Activated CD4-positive, alpha-beta memory T cell treated with anti-CD3 and anti-CD28 coated beads, Interleukin-2, amount 10 ng/mL, durations not matched to agents 7 days and 5 days (primary cell): Measurements from ENCODE around the gene CROCC. TPM values are rescaled to one million over a fixed set of nuclear protein-coding genes. Genes with fewer than 3 reads are reported as not detected.
"Not testable (repeated sequence)": the region's sequence is repeated elsewhere in the genome, so short reads cannot be mapped to it uniquely, and the experiment has no call there.

Experiments
- CTCF ChIA-PET: fragments of 350-600 bp; sonication (Branson Sonifier 250); formaldehyde crosslinking; loops from one replicate; lab custom pipeline; 2021; ENCODE audit warnings: antibody characterized with exemption, inconsistent platforms; lab: Charles Lee
- POLR2A ChIA-PET: fragments of 350-600 bp; sonication (Branson Sonifier 250); formaldehyde crosslinking; loops from one replicate; lab custom pipeline; 2021; ENCODE audit warnings: antibody characterized with exemption; lab: Charles Lee
- DNase-seq: peaks from one replicate; pipeline ENCODE4 v3.0.0-alpha.2; 2020
- H3K27ac Mint-ChIP-seq: one replicate; pipeline ENCODE4 v1.8.0; 2021; ENCODE audit warnings: mild to moderate bottlenecking, mixed read lengths
- H3K27me3 Mint-ChIP-seq: one replicate; pipeline ENCODE4 v1.8.0; 2021; ENCODE audit warnings: mixed read lengths
- H3K36me3 Mint-ChIP-seq: one replicate; pipeline ENCODE4 v1.8.0; 2021; ENCODE audit warnings: low read depth, mixed read lengths
- H3K4me1 Mint-ChIP-seq: one replicate; pipeline ENCODE4 v1.8.0; 2021; ENCODE audit warnings: mixed read lengths
- H3K4me3 Mint-ChIP-seq: one replicate; pipeline ENCODE4 v1.8.0; 2021; ENCODE audit warnings: mild to moderate bottlenecking, mixed read lengths
- H3K9me3 Mint-ChIP-seq: one replicate; pipeline ENCODE4 v1.8.0; 2021; ENCODE audit warnings: mixed read lengths
- total RNA-seq, 2 experiments: library from RNA; stranded (reverse); gene quantifications; one replicate each; pipeline ENCODE4 v1.2.3, GENCODE V29; 2021

The CROCC gene
- total RNA-seq, 2 experiments from 2014 or later = 18.3 to 18.8 TPM

DNA sequence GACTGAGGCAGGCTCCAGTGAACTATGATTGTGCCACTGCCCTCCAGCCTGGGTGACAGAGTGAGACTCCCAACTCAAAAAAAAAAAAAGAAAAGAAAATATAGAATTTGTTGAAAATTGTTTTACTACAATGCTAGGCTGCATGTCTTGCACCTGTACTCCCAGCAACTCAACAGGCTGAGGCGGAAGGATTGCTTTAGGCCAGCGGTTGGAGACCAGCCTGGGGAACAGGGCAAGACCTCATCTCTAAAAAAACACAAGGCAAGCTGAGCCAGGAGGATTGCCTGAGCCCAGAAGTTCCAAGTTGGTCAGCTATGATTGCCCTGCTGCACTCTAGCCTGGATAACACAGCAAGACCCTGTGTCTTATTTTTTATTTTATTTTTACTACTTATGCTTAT lies 22.7 kb upstream of the CROCC start:
- H3K27me3 Mint-ChIP-seq, DNase-seq, H3K27ac Mint-ChIP-seq, H3K36me3 Mint-ChIP-seq, H3K9me3 Mint-ChIP-seq, H3K4me3 Mint-ChIP-seq, CTCF ChIA-PET: not testable (repeated sequence)
- H3K4me1 Mint-ChIP-seq = peaks cover 48% of the 10 kb centered on the region
- POLR2A ChIA-PET = interaction anchor here (1.8 kb wide), 1 partner anchor 386 kb away, joined by 5 read pairs; no protein-coding TSS in a partner anchor

- peaks cover 39% of the 10 kb centered on the region for H3K4me1 Mint-ChIP-seq
- H3K9me3 Mint-ChIP-seq = no peaks in the 10 kb centered on the region
- CTCF ChIA-PET = interaction anchor here (0.6 to 1.0 kb wide), 2 partner anchors 51 to 192 kb away, joined by 3 read pairs; no protein-coding TSS in a partner anchor
- peaks cover 3% of the 10 kb centered on the region for H3K27me3 Mint-ChIP-seq
- H3K36me3 Mint-ChIP-seq = no peaks in the 10 kb centered on the region
- DNase-seq = no peak
- H3K4me3 Mint-ChIP-seq = no peak overlapping the region
- POLR2A ChIA-PET = no interaction called here
- no peak overlapping the region for H3K27ac Mint-ChIP-seq
Measured at GRCh38 chr1:16900751-16901150, 21.0 kb upstream of the CROCC start.

GRCh38 chr1:16901371-16901770 lies 20.4 kb upstream of the CROCC start:
- H3K4me3 Mint-ChIP-seq, DNase-seq, H3K27ac Mint-ChIP-seq, H3K36me3 Mint-ChIP-seq, H3K9me3 Mint-ChIP-seq, POLR2A ChIA-PET, H3K27me3 Mint-ChIP-seq: not testable (repeated sequence)
- peaks cover 36% of the 10 kb centered on the region for H3K4me1 Mint-ChIP-seq
- CTCF ChIA-PET = interaction anchor here (1.0 kb wide), 1 partner anchor 192 kb away, joined by 3 read pairs; no protein-coding TSS in a partner anchor

- H3K36me3 Mint-ChIP-seq = peaks cover 4% of the 10 kb centered on the region
- no peak overlapping the region for H3K27ac Mint-ChIP-seq
- peaks cover 28% of the 10 kb centered on the region for H3K4me1 Mint-ChIP-seq
- ChIA-PET CTCF (interaction anchor here (0.7 to 1.6 kb wide), 3 partner anchors 11 to 282 kb away, joined by 3 to 5 read pairs (median 3); no protein-coding TSS in a partner anchor), POLR2A (interaction anchor here (1.3 to 4.9 kb wide), 5 partner anchors 14 to 258 kb away, joined by 4 to 75 read pairs (median 20); partner anchors contain the start of gene CROCC)
- H3K27me3 Mint-ChIP-seq = peaks cover 3% of the 10 kb centered on the region
- no peak for DNase-seq
- peaks cover 4% of the 10 kb centered on the region for H3K9me3 Mint-ChIP-seq
- no peak overlapping the region for H3K4me3 Mint-ChIP-seq
Measured at GRCh38 chr1:16903054-16903453, 18.7 kb upstream of the CROCC start.

DNA sequence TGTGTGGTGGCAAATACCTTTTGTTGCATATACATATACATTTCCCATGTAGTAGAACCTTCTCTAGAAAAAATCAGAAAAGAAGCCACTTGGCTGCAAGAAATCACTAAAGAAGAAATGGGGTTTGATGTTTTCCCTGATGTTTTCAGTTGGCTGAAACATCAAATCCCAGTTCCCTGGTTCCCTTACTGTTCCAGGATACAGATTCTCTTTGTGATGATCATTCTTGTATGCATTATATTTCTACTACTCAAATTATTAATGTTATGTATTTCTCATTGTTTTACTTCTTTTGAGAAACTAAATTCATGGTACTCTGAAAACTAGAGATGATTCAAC lies 18.3 kb upstream of the CROCC start:
- Mint-ChIP-seq H3K4me3 (no peak overlapping the region), H3K27me3 (peaks cover 3% of the 10 kb centered on the region)
- POLR2A ChIA-PET = interaction anchor here (0.6 to 4.9 kb wide), 8 partner anchors 11 to 410 kb away, joined by 3 to 75 read pairs (median 13); partner anchors contain the start of gene CROCC

DNA sequence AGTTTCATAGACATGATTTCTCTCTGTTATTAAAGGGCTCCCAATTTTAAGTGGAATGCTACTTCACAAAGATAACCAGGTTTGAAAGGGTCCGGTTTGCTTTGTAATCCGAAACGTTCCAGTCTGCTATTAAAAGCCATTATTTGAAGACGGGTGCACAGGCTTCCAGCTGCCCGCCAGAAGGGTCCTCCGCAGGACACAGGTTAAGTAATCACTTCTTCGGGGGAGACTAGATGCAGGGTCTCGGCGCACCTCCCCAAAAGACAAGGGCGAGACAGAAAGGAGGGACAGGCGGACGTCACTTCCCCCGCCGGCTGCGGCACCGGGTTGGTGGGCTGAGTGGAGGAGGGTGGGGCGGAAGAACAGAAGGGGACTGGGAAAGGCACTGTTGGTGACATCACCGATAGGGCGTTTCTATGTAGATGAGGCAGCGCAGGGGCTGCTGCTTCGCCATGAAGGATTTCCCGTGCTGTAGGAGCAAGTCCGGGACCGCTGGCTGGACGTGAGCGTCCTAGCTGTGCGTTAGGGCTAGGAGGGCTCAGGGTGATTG lies 17.1 kb upstream of the CROCC start:
- peak; percentile 99 for DNase-seq
- peaks cover 4% of the 10 kb centered on the region for H3K36me3 Mint-ChIP-seq
- CTCF ChIA-PET = interaction anchor here (0.8 to 1.6 kb wide), 7 partner anchors 8 to 284 kb away, joined by 3 to 5 read pairs (median 3); no protein-coding TSS in a partner anchor

More for the DNA sequence above, 18.3 kb upstream of the CROCC start:
- Mint-ChIP-seq H3K36me3 (peaks cover 4% of the 10 kb centered on the region), H3K9me3 (peaks cover 4% of the 10 kb centered on the region), H3K4me1 (peaks cover 27% of the 10 kb centered on the region), H3K27ac (no peak overlapping the region)
- no peak for DNase-seq
- CTCF ChIA-PET = interaction anchor here (0.9 to 1.6 kb wide), 4 partner anchors 11 to 283 kb away, joined by 3 to 5 read pairs (median 4); no protein-coding TSS in a partner anchor

DNA sequence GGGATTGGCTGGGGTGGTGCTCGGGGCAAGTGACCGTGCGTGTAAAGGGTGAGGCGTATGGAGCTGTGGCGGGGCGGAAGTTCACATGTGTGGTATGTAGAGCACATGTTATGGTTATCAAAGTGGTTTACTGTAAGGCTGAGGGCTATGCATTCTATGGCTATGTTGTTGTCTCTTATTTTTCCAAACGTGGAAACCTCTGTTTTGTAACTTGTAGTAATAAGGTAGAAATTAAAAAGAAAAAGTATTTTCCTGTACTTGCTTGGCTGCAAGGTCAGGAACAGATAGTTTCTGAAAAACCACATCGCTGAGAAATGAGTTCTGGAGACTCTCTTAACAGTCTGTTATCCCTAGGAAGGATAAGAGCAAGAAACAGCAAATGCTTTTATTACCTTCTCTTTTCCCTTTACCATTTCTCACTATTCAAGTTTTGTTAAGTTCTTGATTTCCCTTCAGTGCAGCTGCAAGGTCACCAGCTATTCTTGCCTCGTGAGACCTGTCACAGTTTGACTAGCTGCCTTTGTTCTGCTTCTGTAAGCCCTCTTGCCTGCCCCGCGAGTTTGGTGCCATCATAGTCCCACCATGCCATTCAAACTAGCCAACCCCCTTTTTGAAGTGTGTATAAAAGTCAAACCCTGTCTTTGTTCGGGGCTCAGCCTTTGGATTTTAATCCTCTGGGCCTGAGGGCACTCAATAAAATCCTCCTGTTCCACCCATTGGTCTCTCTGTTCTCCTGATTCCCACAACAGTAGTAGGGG lies 16.4 kb upstream of the CROCC start:
- peaks cover 8% of the 10 kb centered on the region for H3K27me3 Mint-ChIP-seq
- H3K36me3 Mint-ChIP-seq = peaks cover 4% of the 10 kb centered on the region
- no peak overlapping the region for H3K4me3 Mint-ChIP-seq
- peak; percentile 53 for DNase-seq
- H3K4me1 Mint-ChIP-seq = peaks cover 29% of the 10 kb centered on the region
- peaks cover 4% of the 10 kb centered on the region for H3K9me3 Mint-ChIP-seq
- H3K27ac Mint-ChIP-seq = no peak overlapping the region
- POLR2A ChIA-PET = interaction anchor here (0.6 to 4.9 kb wide), 37 partner anchors 8 to 1379 kb away, joined by 3 to 75 read pairs (median 5); partner anchors contain the start of genes CROCC, DNAJC16, NBPF1 and NECAP2
- CTCF ChIA-PET = interaction anchor here (0.8 to 1.5 kb wide), 4 partner anchors 9 to 197 kb away, joined by 3 to 5 read pairs (median 3); no protein-coding TSS in a partner anchor

More for the DNA sequence above, 17.1 kb upstream of the CROCC start:
- POLR2A ChIA-PET = interaction anchor here (0.6 to 4.9 kb wide), 38 partner anchors 8 to 1378 kb away, joined by 3 to 75 read pairs (median 5); partner anchors contain the start of genes CROCC, DNAJC16, NBPF1 and NECAP2
- Mint-ChIP-seq H3K27ac (no peak overlapping the region), H3K4me3 (no peak overlapping the region), H3K9me3 (peaks cover 4% of the 10 kb centered on the region), H3K4me1 (peaks cover 27% of the 10 kb centered on the region), H3K27me3 (peaks cover 6% of the 10 kb centered on the region)

GRCh38 chr1:16905868-16906702 lies 15.6 kb upstream of the CROCC start:
- ChIA-PET POLR2A (interaction anchor here (0.6 to 4.9 kb wide), 20 partner anchors 8 to 459 kb away, joined by 3 to 75 read pairs (median 6); partner anchors contain the start of genes CROCC, NBPF1, RNU1-1 and RNU1-2), CTCF (interaction anchor here (1.0 kb wide), 1 partner anchor 54 kb away, joined by 3 read pairs; no protein-coding TSS in a partner anchor)
- H3K4me3 Mint-ChIP-seq = no peak overlapping the region

DNA sequence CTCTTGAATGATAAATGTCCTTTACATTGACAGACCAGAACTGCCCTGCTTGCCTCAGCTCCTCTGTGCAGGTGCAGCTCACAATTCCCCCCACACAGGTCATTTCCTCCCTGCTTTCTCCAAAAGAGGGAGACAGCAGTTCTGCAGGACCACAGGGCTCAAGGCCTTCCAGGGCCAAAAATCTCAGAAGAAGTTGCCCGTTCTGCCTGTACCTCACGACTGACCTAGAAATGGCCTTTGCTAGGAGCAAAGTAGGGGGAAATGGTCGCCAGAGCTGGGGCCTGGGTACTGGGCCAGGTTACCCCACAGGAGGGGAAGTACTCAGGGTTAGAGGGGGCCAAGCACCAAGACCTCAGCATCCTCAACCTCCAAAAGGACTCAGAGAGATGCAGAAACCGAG lies 14.9 kb upstream of the CROCC start:
- CTCF ChIA-PET = no interaction called here
- H3K4me3 Mint-ChIP-seq = no peak overlapping the region
- H3K27ac Mint-ChIP-seq = no peak overlapping the region
- H3K27me3 Mint-ChIP-seq = peaks cover 12% of the 10 kb centered on the region
- no peak for DNase-seq
- H3K9me3 Mint-ChIP-seq = peaks cover 4% of the 10 kb centered on the region
- peaks cover 19% of the 10 kb centered on the region for H3K4me1 Mint-ChIP-seq
- H3K36me3 Mint-ChIP-seq = peaks cover 4% of the 10 kb centered on the region
- POLR2A ChIA-PET = interaction anchor here (3.0 to 4.9 kb wide), 3 partner anchors 10 to 394 kb away, joined by 47 to 75 read pairs (median 63); partner anchors contain the start of genes RNU1-1 and RNU1-2

More at GRCh38 chr1:16905868-16906702, 15.6 kb upstream of the CROCC start:
- H3K27ac Mint-ChIP-seq = no peak overlapping the region
- peaks cover 8% of the 10 kb centered on the region for H3K27me3 Mint-ChIP-seq
- H3K9me3 Mint-ChIP-seq = peaks cover 4% of the 10 kb centered on the region
- H3K4me1 Mint-ChIP-seq = peaks cover 24% of the 10 kb centered on the region
- DNase-seq = no peak
- H3K36me3 Mint-ChIP-seq = peaks cover 4% of the 10 kb centered on the region

- H3K9me3 Mint-ChIP-seq = peaks cover 4% of the 10 kb centered on the region
- H3K27me3 Mint-ChIP-seq = peaks cover 14% of the 10 kb centered on the region
- ChIA-PET POLR2A (interaction anchor here (4.0 kb wide), 1 partner anchor 11 kb away, joined by 63 read pairs; the partner anchor contains the start of gene RNU1-2), CTCF (no interaction called here)
- no peak overlapping the region for H3K4me3 Mint-ChIP-seq
- DNase-seq = no peak
- H3K36me3 Mint-ChIP-seq = peaks cover 4% of the 10 kb centered on the region
- peaks cover 18% of the 10 kb centered on the region for H3K4me1 Mint-ChIP-seq
- H3K27ac Mint-ChIP-seq = no peak overlapping the region
Measured at GRCh38 chr1:16907870-16908758, 13.6 kb upstream of the CROCC start.
